Suprapubic skin (tissue), 3 donors: ENCODE measurements around the gene ATP5PB.

Source experiments
- EP300 ChIP-seq: sonication (generic); formaldehyde crosslinking; IDR thresholded peaks from one replicate; pipeline ENCODE4 v1.6.1; 2017; ENCODE audit warnings: antibody characterized with exemption
- POLR2A ChIP-seq, 2 donors: fragments of 450-650 bp; IDR thresholded peaks; one replicate each; pipeline ENCODE4 v1.6.1; 2017; ENCODE audit warnings: antibody characterized with exemption in 2 of 2, mild to moderate bottlenecking in 2 of 2, moderate library complexity in 2 of 2
- TF ChIP-seq, protein P1 (sequence below), 2 donors: fragments of 200-600 bp in 1 of 2; fragments of 450-650 bp in 1 of 2; sonication (generic) in 1 of 2; IDR thresholded peaks; one replicate each; pipeline ENCODE4 v1.5.1; 2016 to 2019; ENCODE audit warnings: antibody characterized with exemption in 2 of 2, mild to moderate bottlenecking in 1 of 2, moderate library complexity in 1 of 2

DNA sequence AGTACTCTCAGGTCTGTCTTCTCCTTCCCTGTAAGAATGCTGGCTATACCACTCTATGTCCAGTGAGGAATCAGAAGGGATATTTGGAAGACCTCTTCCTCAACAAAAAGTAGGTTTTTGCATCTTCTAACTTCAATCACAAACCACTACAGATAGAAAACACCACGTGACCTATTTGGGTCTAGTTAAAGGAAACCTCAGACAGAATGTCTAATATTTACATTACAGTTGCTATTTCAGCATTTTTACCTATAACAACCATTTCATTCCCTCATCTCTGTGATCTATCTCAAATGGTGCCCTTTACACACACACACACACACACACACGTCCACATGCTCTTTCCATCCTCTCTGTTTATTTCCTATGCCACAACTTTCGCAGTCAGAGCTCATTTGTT, 62.1 kb downstream of the ATP5PB start:
- TF ChIP-seq, protein P1, sequence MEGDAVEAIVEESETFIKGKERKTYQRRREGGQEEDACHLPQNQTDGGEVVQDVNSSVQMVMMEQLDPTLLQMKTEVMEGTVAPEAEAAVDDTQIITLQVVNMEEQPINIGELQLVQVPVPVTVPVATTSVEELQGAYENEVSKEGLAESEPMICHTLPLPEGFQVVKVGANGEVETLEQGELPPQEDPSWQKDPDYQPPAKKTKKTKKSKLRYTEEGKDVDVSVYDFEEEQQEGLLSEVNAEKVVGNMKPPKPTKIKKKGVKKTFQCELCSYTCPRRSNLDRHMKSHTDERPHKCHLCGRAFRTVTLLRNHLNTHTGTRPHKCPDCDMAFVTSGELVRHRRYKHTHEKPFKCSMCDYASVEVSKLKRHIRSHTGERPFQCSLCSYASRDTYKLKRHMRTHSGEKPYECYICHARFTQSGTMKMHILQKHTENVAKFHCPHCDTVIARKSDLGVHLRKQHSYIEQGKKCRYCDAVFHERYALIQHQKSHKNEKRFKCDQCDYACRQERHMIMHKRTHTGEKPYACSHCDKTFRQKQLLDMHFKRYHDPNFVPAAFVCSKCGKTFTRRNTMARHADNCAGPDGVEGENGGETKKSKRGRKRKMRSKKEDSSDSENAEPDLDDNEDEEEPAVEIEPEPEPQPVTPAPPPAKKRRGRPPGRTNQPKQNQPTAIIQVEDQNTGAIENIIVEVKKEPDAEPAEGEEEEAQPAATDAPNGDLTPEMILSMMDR (IDR thresholded peaks at IDR 0.05): no peak
- TF ChIP-seq POLR2A (IDR thresholded peaks at IDR 0.05) (no peak), EP300 (no peak)
